Prostate gland (tissue), 2 donors: ENCODE results near the gene GTPBP1.

ENCODE experiments used
- CTCF ChIP-seq, 4 experiments: fragments of 200-600 bp in 2 of 4; fragments of 450-650 bp in 2 of 4; sonication (generic) in 2 of 4; IDR thresholded peaks; 1 replicate in 3 of 4; 2 replicates in 1 of 4; pipeline ENCODE4 v1.5.1; 2016 to 2019; ENCODE audit warnings: antibody characterized with exemption in 4 of 4, mild to moderate bottlenecking in 2 of 4, moderate library complexity in 2 of 4
- POLR2A ChIP-seq: fragments of 450-650 bp; IDR thresholded peaks from one replicate; pipeline ENCODE4 v1.6.1; 2016; ENCODE audit warnings: antibody characterized with exemption, mild to moderate bottlenecking
- POLR2AphosphoS5 ChIP-seq: sonication (generic); formaldehyde crosslinking; IDR thresholded peaks from one replicate; pipeline ENCODE4 v1.6.1; 2017; ENCODE audit warnings: antibody characterized with exemption

DNA sequence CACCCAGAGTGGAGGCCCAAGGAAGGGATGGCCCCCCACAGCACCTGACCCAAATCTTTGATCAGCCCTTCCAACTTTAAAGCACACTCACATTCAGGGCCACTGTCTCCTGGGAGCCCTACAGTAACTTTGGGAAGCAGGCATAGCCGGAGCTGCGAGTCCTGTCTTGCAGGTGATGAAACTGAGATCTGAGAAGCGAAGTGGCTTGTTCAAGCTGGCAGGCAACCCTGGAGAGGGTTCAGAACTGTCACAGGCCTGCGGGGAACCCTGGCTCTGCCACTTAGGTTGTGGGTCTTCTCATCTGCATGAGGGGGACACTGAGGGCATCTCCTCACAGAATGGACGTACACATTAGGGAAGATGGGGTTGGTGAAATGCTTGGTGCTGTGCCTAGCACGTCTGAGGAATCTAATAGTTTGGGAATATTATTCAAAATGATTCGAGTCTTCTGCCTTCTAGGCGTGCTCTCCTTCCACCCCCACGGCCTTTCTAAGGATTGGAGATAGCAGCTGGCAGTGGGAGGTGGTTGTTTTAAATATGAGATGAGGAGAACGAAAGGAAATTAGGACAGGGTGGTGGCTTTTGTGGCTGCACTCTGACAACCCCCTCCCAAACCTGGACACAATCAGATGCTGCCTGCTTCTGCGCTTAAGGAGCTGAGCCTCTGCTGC is 68.9 kb downstream of the GTPBP1 start:
- TF ChIP-seq POLR2A: no peak
- no peak for TF ChIP-seq CTCF (IDR thresholded peaks at IDR 0.05)
- peak; percentile 17 for TF ChIP-seq POLR2AphosphoS5
